DND-41 (cell line): ENCODE data around the gene NRG3.

ENCODE experiments used
- ATAC-seq: fragments of 200-7000 bp; cut with Tn5 transposase; 3 replicates; pipeline ENCODE4 v1.9.1; 2021; ENCODE audit warnings: low read depth; ENCODE audit not compliant: insufficient read depth
- DNase-seq: peaks from one replicate; pipeline ENCODE4 v3.0.0-alpha.2; 2020
- H2AFZ ChIP-seq: 2 replicates; pipeline ENCODE4 v1.6.0; 2012; ENCODE audit warnings: low read depth, low read length
- H3K27ac ChIP-seq: 2 replicates; pipeline ENCODE4 v1.5.1; 2012; ENCODE audit warnings: low read length, inconsistent platforms
- H3K27me3 ChIP-seq: fragments of 200-600 bp; sonication (generic); 2 replicates; pipeline ENCODE4 v1.6.0; 2012; ENCODE audit warnings: low read length, mild to moderate bottlenecking, inconsistent platforms; ENCODE audit not compliant: insufficient read depth, poor library complexity
- H3K36me3 ChIP-seq: 2 replicates; pipeline ENCODE4 v1.5.1; 2012; ENCODE audit warnings: low read length, inconsistent platforms; ENCODE audit not compliant: insufficient read depth
- H3K4me1 ChIP-seq: 2 replicates; pipeline ENCODE4 v1.5.1; 2012; ENCODE audit warnings: mild to moderate bottlenecking, low read length; ENCODE audit not compliant: insufficient read depth
- H3K4me2 ChIP-seq: 2 replicates; pipeline ENCODE4 v1.6.0; 2012; ENCODE audit warnings: mild to moderate bottlenecking, moderate library complexity, low read length, inconsistent platforms; ENCODE audit not compliant: insufficient read depth
- H3K4me3 ChIP-seq, 2 experiments: fragments of 200-600 bp in 1 of 2; shearing (Covaris generic) in 1 of 2; 2 replicates each; pipeline ENCODE4 v1.5.1; 2012 to 2016; ENCODE audit warnings: inconsistent platforms in 2 of 2, low read length in 2 of 2, mild to moderate bottlenecking in 2 of 2, low read depth in 1 of 2, moderate library complexity in 1 of 2
- H3K79me2 ChIP-seq: 2 replicates; pipeline ENCODE4 v1.6.0; 2012; ENCODE audit warnings: low read length, inconsistent platforms; ENCODE audit not compliant: insufficient read depth
- H3K9ac ChIP-seq: 2 replicates; pipeline ENCODE4 v1.6.0; 2012; ENCODE audit warnings: low read depth, mild to moderate bottlenecking, inconsistent platforms, low read length, moderate library complexity
- H3K9me3 ChIP-seq: 2 replicates; pipeline ENCODE4 v1.5.1; 2012; ENCODE audit warnings: low read length, moderate library complexity, mild to moderate bottlenecking, inconsistent platforms; ENCODE audit not compliant: insufficient read depth, severe bottlenecking
- H4K20me1 ChIP-seq: 2 replicates; pipeline ENCODE4 v1.6.0; 2012; ENCODE audit warnings: low read length; ENCODE audit not compliant: insufficient read depth
- EZH2 ChIP-seq: IDR thresholded peaks from 3 replicates; pipeline ENCODE4 v1.6.1; 2012; ENCODE audit warnings: borderline replicate concordance, low read depth, mild to moderate bottlenecking, moderate library complexity, low read length, inconsistent platforms; ENCODE audit not compliant: severe bottlenecking
- TF ChIP-seq, protein P1 (sequence below): IDR thresholded peaks from 2 replicates; pipeline ENCODE4 v1.5.1; 2012; ENCODE audit warnings: borderline replicate concordance, low read length, moderate library complexity, mild to moderate bottlenecking; ENCODE audit not compliant: poor library complexity, severe bottlenecking; ENCODE audit errors: extremely low read depth

The NRG3 gene

DNA sequence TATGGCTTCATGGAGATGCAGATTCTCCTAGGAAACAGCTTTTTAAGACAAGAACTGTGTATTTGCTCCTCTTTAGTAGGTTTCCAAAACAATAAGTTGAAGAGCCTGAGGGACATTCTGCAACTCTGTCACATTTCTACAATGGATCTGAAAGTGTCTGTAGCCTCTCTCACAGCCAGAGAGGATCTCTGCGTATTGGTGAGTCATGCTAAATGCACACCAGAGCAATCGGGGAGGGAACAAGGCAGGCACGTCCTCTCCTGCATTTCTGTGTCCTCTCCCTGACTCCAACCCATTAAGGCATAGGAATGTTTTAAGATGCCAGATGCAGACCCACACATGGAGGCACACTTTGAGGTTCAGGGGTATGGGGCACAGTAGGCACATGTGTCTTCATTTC, 1137.9 kb downstream of the NRG3 start:
- no peak for DNase-seq
- Histone ChIP-seq H3K9ac (no peak overlapping the region), H3K4me2 (no peak overlapping the region), H3K27ac (no peak overlapping the region), H3K4me1 (no peaks in the 10 kb centered on the region), H4K20me1 (no peaks in the 10 kb centered on the region), H3K27me3 (no peaks in the 10 kb centered on the region), H3K9me3 (no peaks in the 10 kb centered on the region), H3K79me2 (no peaks in the 10 kb centered on the region), H3K36me3 (no peaks in the 10 kb centered on the region), H2AFZ (no peak overlapping the region), H3K4me3 (no peak overlapping the region)
- TF ChIP-seq, protein P1, sequence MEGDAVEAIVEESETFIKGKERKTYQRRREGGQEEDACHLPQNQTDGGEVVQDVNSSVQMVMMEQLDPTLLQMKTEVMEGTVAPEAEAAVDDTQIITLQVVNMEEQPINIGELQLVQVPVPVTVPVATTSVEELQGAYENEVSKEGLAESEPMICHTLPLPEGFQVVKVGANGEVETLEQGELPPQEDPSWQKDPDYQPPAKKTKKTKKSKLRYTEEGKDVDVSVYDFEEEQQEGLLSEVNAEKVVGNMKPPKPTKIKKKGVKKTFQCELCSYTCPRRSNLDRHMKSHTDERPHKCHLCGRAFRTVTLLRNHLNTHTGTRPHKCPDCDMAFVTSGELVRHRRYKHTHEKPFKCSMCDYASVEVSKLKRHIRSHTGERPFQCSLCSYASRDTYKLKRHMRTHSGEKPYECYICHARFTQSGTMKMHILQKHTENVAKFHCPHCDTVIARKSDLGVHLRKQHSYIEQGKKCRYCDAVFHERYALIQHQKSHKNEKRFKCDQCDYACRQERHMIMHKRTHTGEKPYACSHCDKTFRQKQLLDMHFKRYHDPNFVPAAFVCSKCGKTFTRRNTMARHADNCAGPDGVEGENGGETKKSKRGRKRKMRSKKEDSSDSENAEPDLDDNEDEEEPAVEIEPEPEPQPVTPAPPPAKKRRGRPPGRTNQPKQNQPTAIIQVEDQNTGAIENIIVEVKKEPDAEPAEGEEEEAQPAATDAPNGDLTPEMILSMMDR, result no peak
- TF ChIP-seq EZH2, result no peak
- no peak for ATAC-seq

DNA sequence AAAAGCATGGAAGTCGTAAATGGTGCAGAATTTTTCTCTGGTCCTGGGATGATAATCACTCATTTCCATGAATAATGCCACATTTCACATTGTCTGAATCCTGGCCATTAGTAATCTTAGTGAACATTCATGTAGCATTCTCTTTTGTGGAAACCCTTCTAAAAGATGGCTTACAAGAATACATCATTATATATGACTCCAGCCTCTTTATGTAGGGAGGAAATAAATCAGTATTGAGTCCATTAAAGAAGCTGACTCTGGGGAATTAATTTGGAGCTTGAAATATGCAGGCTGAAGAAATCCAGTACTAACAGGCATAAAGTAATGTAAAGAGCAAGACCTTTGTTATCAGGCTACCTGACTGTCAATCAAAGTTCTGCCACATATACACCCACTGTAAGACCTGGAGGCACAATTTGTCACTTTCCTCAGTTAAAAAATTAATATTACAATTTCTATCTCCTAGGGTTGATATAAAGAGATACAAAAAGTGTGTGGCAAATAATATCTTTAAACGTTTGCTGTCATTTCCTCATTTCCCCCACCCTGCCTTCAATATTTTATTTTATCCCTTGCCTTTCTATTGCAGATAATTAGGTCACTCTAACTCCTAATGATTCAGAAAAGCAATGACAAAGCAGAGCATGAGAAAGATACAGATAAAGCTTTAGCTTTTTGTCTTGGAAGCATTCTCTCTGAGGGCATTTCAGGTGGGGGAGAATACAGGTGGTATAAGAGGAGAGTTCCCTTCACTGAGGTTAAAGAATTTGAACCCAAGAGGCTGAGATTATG, 1142.3 kb downstream of the NRG3 start:
- Histone ChIP-seq H3K4me1 (no peaks in the 10 kb centered on the region), H3K4me2 (no peak overlapping the region), H3K9me3 (no peaks in the 10 kb centered on the region), H3K9ac (no peak overlapping the region), H3K27ac (no peak overlapping the region), H3K79me2 (no peaks in the 10 kb centered on the region), H3K4me3 (no peak overlapping the region), H4K20me1 (no peaks in the 10 kb centered on the region), H2AFZ (no peak overlapping the region), H3K36me3 (no peaks in the 10 kb centered on the region), H3K27me3 (no peaks in the 10 kb centered on the region)
- DNase-seq (no peak), ATAC-seq (no peak)
- TF ChIP-seq, protein P1, result no peak
- TF ChIP-seq EZH2, result no peak

DNA sequence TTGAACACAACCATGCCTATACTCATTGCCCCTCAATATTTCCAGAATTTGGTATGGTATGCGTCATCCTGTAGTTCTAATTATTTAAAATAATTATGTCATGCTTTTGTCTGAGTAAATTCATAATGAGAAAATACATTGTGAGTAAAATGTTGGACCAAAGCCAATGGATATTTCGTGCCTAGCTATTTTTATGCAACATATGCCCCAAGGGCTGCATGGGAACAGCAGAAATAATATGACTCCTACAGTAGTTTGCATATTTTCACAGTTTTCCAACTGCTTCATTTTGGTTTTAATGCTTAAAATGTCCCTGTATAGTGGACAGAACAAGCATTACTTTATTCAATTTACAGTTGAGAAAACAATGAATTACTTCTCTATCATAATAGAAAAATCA, 1148.7 kb downstream of the NRG3 start:
- Histone ChIP-seq H3K4me3 (no peak overlapping the region), H3K27me3 (no peaks in the 10 kb centered on the region), H2AFZ (no peak overlapping the region), H4K20me1 (no peaks in the 10 kb centered on the region), H3K9me3 (no peaks in the 10 kb centered on the region), H3K79me2 (no peaks in the 10 kb centered on the region), H3K4me2 (no peak overlapping the region), H3K4me1 (no peaks in the 10 kb centered on the region), H3K9ac (no peak overlapping the region), H3K36me3 (no peaks in the 10 kb centered on the region), H3K27ac (no peak overlapping the region)
- ATAC-seq (no peak), DNase-seq (no peak)
- no peak for TF ChIP-seq EZH2
- TF ChIP-seq, protein P1, result no peak
